K562 treated with DMSO at 1 percent for 4 hours (cell line): ENCODE results near the gene MRGPRX2. TPM values are rescaled to one million over a fixed set of nuclear protein-coding genes. Genes with fewer than 3 reads are reported as not detected.

Experiments used
- total RNA-seq: library from RNA; unstranded; fragments of 300-600 nt; gene quantifications from 2 replicates; pipeline ENCODE4 v1.2.3, GENCODE V29; 2022; ENCODE audit not compliant: insufficient read depth

Gene MRGPRX2
- total RNA-seq, result not detected in 2 replicates

DNA sequence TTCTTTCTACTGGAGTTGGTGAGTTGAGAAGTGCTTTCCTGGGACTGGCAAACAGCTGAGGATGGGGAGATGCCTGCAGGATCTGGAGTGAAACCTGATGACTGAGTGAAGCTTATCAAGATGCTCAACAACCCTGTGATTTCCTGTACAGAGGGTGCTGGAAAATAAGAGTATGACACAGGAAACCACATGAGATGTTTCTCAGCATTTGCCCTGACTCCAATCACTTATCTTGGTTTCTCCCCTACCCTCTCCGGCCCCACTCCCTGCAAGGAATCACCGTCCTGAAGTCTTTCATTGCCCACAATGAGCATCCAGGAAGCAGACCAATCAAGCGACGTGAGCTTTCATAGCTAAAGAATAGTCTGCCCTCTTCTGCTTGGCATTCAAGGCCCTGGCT is at the start of gene MRGPRX2:
Gene MRGPRX2, minus strand, starts transcription at position 89 of the 400 bp plus-strand sequence. CDS start 4,315 bp downstream, outside the sequence.

Other genes starting within 250 kb of the MRGPRX2 start
- not detected in 2 replicates for gene MRGPRX1, start 121.3 kb downstream of the MRGPRX2 start, total RNA-seq
- gene ZDHHC13, start 56.5 kb upstream of the MRGPRX2 start, total RNA-seq, result 7.4 and 9.5 TPM in 2 replicates
- gene CSRP3, start 141.3 kb upstream of the MRGPRX2 start, total RNA-seq, result not detected in 2 replicates
- gene E2F8, start 180.2 kb upstream of the MRGPRX2 start, total RNA-seq, result 4.5 and 5.5 TPM in 2 replicates